NCI-H1694 treated with DMSO at 0.1 percent for 48 hours (cell line): ENCODE data around the gene SASH3.

Source experiments
- DNase-seq: peaks from one replicate; lab custom pipeline; 2025; lab: John Stamatoyannopoulos, UW

Gene SASH3

GRCh38 chrX:129759576-129760061 is 20.1 kb upstream of the SASH3 start:
- DNase-seq, result no peak

- no peak for DNase-seq
These were observed 19.6 kb upstream of the SASH3 start for GRCh38 chrX:129760155-129760554.

- DNase-seq, result no peak
These were observed 18.8 kb upstream of the SASH3 start for GRCh38 chrX:129760981-129761380.

- DNase-seq, result no peak
These were observed 18.2 kb upstream of the SASH3 start for GRCh38 chrX:129761596-129761995.

GRCh38 chrX:129762448-129762847 is 17.3 kb upstream of the SASH3 start:
- DNase-seq, result no peak

- no peak for DNase-seq
These were observed 16.1 kb upstream of the SASH3 start for GRCh38 chrX:129763666-129764065.

GRCh38 chrX:129768186-129768585 is 11.6 kb upstream of the SASH3 start:
- DNase-seq, result no peak

- no peak for DNase-seq
These were observed 10.9 kb upstream of the SASH3 start for GRCh38 chrX:129768586-129769466.

- no peak for DNase-seq
These were observed 10.1 kb upstream of the SASH3 start for GRCh38 chrX:129769467-129770154.

- DNase-seq, result no peak
These were observed 8.3 kb upstream of the SASH3 start for GRCh38 chrX:129771266-129771995.

- DNase-seq, result no peak
These were observed 6.8 kb upstream of the SASH3 start for GRCh38 chrX:129772796-129773431.

- DNase-seq, result no peak
These were observed 5.9 kb upstream of the SASH3 start for GRCh38 chrX:129773649-129774458.

GRCh38 chrX:129777218-129778030 is 2.3 kb upstream of the SASH3 start:
- no peak for DNase-seq

GRCh38 chrX:129779086-129779672 is 570 bp upstream of the SASH3 start:
- DNase-seq, result no peak

- DNase-seq, result no peak
These were observed 824 bp downstream of the SASH3 start for GRCh38 chrX:129780441-129781105.

GRCh38 chrX:129781134-129781672 is 1.5 kb downstream of the SASH3 start:
- no peak for DNase-seq

- no peak for DNase-seq
These were observed 2.1 kb downstream of the SASH3 start for GRCh38 chrX:129781680-129782495.

GRCh38 chrX:129782706-129783105 is 3.0 kb downstream of the SASH3 start:
- DNase-seq, result no peak
